Heart left ventricle (tissue), 13 donors: Measurements from ENCODE around the gene CTSA.

Experiments used
- POLR2A ChIP-seq, 2 donors: fragments of 450-650 bp; IDR thresholded peaks; one replicate each; pipeline ENCODE4 v1.6.1; 2017; ENCODE audit warnings: antibody characterized with exemption in 2 of 2, mild to moderate bottlenecking in 2 of 2, moderate library complexity in 2 of 2
- TF ChIP-seq, protein P1 (sequence below), 12 donors: fragments of 200-600 bp; sonication (generic) in 4 of 12; IDR thresholded peaks; one replicate each; pipeline versions ENCODE4 v1.5.0 to v1.8.0; 2018 to 2022; ENCODE audit warnings: antibody characterized with exemption in 12 of 12, mild to moderate bottlenecking in 5 of 12
- donor health status: ischemic (EF 13 %, LVEDD 7.1; RV severe dilation, severe dysfunction).
- donor health status: DM: no; HTN: yes; CAD: no.
- donor health status: DM: no; HTN: no; CAD: no.
- donor health status: ischemic (EF 25% LVEDD 6.9; RV normal size, moderate dysfunction).
- donor health status: ischemic (EF 25% LVEDD 5.7; RV mildly dilated, moderate dysfunction).
- donor health status: ischemic (EF 35%, LVEDD 5.7; RV mildly dilated, moderate dysfunction).
- donor health status: nonischemic (EF 11% LVEDD 7.7; RV severe dilation, severe dysfunction).
- donor health status: DM: yes; HTN: yes; CAD: no.
- donor health status: PGD.
- donor health status: ischemic (EF 29% LVEDD 5.4; RV normal size, mild dysfunction).
- donor health status: nonischemic (EF 23%, LVEDD 6.1; RV moderate dilation, normal function).

DNA sequence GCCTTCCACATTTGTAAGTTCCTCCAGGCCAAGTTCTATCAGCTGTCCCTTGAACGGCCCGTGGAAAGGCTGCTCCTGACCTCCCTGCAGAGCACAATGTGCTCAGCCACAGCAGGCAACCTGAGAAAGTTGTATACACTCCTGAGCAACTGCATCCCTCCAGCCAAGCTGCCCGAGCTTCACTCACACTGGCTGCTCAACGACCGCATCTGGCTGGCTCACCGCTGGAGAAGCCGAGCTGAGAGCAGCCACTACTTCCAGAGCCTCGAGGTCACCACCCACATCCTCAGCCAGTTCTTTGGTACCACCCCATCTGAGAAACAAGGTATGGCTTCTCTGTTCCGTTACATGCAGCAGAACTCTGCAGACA, 8.1 kb upstream of the CTSA start:
- TF ChIP-seq, protein P1, sequence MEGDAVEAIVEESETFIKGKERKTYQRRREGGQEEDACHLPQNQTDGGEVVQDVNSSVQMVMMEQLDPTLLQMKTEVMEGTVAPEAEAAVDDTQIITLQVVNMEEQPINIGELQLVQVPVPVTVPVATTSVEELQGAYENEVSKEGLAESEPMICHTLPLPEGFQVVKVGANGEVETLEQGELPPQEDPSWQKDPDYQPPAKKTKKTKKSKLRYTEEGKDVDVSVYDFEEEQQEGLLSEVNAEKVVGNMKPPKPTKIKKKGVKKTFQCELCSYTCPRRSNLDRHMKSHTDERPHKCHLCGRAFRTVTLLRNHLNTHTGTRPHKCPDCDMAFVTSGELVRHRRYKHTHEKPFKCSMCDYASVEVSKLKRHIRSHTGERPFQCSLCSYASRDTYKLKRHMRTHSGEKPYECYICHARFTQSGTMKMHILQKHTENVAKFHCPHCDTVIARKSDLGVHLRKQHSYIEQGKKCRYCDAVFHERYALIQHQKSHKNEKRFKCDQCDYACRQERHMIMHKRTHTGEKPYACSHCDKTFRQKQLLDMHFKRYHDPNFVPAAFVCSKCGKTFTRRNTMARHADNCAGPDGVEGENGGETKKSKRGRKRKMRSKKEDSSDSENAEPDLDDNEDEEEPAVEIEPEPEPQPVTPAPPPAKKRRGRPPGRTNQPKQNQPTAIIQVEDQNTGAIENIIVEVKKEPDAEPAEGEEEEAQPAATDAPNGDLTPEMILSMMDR (IDR thresholded peaks at IDR 0.05) = no peak
- TF ChIP-seq POLR2A (IDR thresholded peaks at IDR 0.05) = no peak
